CD4-positive, CD25-positive, alpha-beta regulatory T cell (primary cell): Measurements from ENCODE around the gene RABGAP1L. TPM values are rescaled to one million over a fixed set of nuclear protein-coding genes. Genes with fewer than 3 reads are reported as not detected.
"Not testable (repeated sequence)": the region's sequence is repeated elsewhere in the genome, so short reads cannot be mapped to it uniquely, and the experiment has no call there.

Source experiments
- ATAC-seq, 2 donors: fragments of 150-1000 bp; cut with Tn5 transposase; one replicate each; pipeline ENCODE4 v1.10.0; 2021; ENCODE audit warnings: low read depth in 2 of 2, moderate number of reproducible peaks in 2 of 2, moderate library complexity in 1 of 2
- DNase-seq, 3 donors: peaks; one replicate each; pipeline versions ENCODE4 v3.0.0 to v3.0.0-alpha.2; 2012 to 2022; ENCODE audit warnings: mixed read lengths in 1 of 3
- H3K27ac ChIP-seq: one replicate; pipeline ENCODE4 v1.7.0; 2013; ENCODE audit warnings: mild to moderate bottlenecking, low read length; ENCODE audit not compliant: insufficient read depth, poor library complexity, severe bottlenecking
- H3K27me3 ChIP-seq: one replicate; pipeline ENCODE4 v1.7.0; 2013; ENCODE audit warnings: low read length; ENCODE audit not compliant: control insufficient read depth, insufficient read depth
- H3K36me3 ChIP-seq: one replicate; pipeline ENCODE4 v1.7.0; 2013; ENCODE audit warnings: mild to moderate bottlenecking, low read length, moderate library complexity; ENCODE audit not compliant: control insufficient read depth, insufficient read depth
- H3K4me1 ChIP-seq: 2 replicates; pipeline ENCODE4 v1.7.0; 2013; ENCODE audit warnings: mild to moderate bottlenecking, low read length; ENCODE audit not compliant: insufficient read depth, control insufficient read depth, poor library complexity, severe bottlenecking
- H3K4me3 ChIP-seq: one replicate; pipeline ENCODE4 v1.7.0; 2013; ENCODE audit warnings: low read depth, mild to moderate bottlenecking, low read length, moderate library complexity
- H3K9me3 ChIP-seq, 2 experiments: 1 replicate in 1 of 2; 2 replicates in 1 of 2; pipeline ENCODE4 v1.7.0; 2013; ENCODE audit warnings: low read length in 2 of 2, mild to moderate bottlenecking in 1 of 2, moderate library complexity in 1 of 2; ENCODE audit not compliant: control insufficient read depth in 2 of 2
- H3K27ac Mint-ChIP-seq, 3 donors: one replicate each; pipeline ENCODE4 v1.8.0; 2020 to 2022; ENCODE audit warnings: mild to moderate bottlenecking in 3 of 3, mixed read lengths in 3 of 3, moderate library complexity in 2 of 3
- H3K27me3 Mint-ChIP-seq: one replicate; pipeline ENCODE4 v1.8.0; 2022; ENCODE audit warnings: mild to moderate bottlenecking, mixed read lengths
- H3K36me3 Mint-ChIP-seq: one replicate; pipeline ENCODE4 v1.8.0; 2020; ENCODE audit warnings: mixed read lengths
- H3K4me1 Mint-ChIP-seq, 4 donors: one replicate each; pipeline ENCODE4 v1.8.0; 2020 to 2022; ENCODE audit warnings: mixed read lengths in 4 of 4, mild to moderate bottlenecking in 1 of 4
- H3K4me3 Mint-ChIP-seq, 4 donors: one replicate each; pipeline ENCODE4 v1.8.0; 2020 to 2022; ENCODE audit warnings: mild to moderate bottlenecking in 4 of 4, mixed read lengths in 4 of 4, moderate library complexity in 3 of 4
- H3K9me3 Mint-ChIP-seq, 7 donors: one replicate each; pipeline ENCODE4 v1.8.0; 2020 to 2022; ENCODE audit warnings: mixed read lengths in 7 of 7, mild to moderate bottlenecking in 3 of 7, moderate library complexity in 2 of 7
- polyA plus RNA-seq, 4 donors: library from polyadenylated mRNA; unstranded; fragments of 300-500 nt; fragmentation: Illumina TruSeq; gene quantifications; one replicate each; pipeline ENCODE4 v1.2.3, GENCODE V29; 2021
- total RNA-seq: library from RNA; stranded (reverse); gene quantifications from one replicate; pipeline ENCODE4 v1.2.3, GENCODE V29; 2022

The RABGAP1L gene
- total and polyA plus RNA-seq, 5 donors from 2014 or later = 69.7 to 118 (median 84.9) TPM

DNA sequence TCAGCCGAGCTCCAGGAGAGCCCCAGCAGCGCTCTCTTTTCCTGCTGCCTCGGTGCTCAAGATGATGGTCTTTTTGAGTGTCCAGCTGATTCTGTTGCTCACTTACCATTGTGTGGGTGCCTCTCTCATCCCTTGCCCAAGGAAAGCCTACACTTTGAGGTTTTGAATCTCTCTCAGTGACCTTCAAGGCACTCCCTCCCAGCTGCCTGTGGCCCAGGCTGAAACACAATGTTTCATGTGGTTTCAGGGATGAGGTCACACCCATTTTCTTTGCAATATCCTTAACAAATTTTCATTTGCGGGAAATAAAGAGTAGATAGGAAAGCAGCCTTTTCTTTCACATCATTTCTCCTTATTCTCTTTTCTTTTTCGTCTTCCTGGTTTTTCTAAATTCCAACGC lies 876.5 kb downstream of the RABGAP1L start:
- H3K27me3 Mint-ChIP-seq = peaks cover 21% of the 10 kb centered on the region
- H3K9me3 ChIP-seq = no peaks in the 10 kb centered on the region
- peaks cover 12% of the 10 kb centered on the region for H3K27me3 ChIP-seq
- DNase-seq = no peak
- ATAC-seq = no peak
- H3K4me3 ChIP-seq = no peak overlapping the region
- H3K9me3 Mint-ChIP-seq = peaks cover 0 to 1% (median 0%) of the 10 kb centered on the region in 7 donors
- no peak overlapping the region for H3K4me3 Mint-ChIP-seq
- H3K4me1 Mint-ChIP-seq = no peaks in the 10 kb centered on the region
- H3K27ac ChIP-seq = no peak overlapping the region
- no peaks in the 10 kb centered on the region for H3K4me1 ChIP-seq
- H3K36me3 Mint-ChIP-seq = no peaks in the 10 kb centered on the region
- H3K27ac Mint-ChIP-seq = no peak overlapping the region
- no peaks in the 10 kb centered on the region for H3K36me3 ChIP-seq

DNA sequence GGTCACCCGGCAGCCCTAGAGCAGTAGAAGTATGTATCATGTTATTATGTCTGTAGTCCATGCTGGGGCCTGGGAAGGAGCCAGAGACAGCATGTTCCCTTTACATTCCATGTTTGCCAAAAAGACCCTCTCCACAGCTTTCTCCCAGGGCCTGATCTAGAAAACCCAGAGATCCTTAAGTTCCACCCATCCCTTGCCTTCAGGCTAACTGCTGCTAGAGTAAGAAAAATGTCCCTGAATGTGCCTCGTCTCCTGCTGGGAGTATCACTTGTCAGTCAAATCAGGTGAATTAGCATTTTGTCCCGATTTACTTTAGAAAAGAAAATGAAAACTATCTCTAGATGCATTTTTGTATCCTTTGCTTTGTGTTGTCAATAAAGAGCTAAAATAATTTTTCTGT lies 877.2 kb downstream of the RABGAP1L start:
- Histone ChIP-seq H3K27ac (no peak overlapping the region), H3K4me3 (no peak overlapping the region), H3K27me3 (peaks cover 12% of the 10 kb centered on the region), H3K4me1 (no peaks in the 10 kb centered on the region), H3K9me3 (no peaks in the 10 kb centered on the region), H3K36me3 (no peaks in the 10 kb centered on the region)
- Mint-ChIP-seq H3K4me3 (no peak overlapping the region), H3K27ac (no peak overlapping the region), H3K36me3 (no peaks in the 10 kb centered on the region), H3K9me3 (peaks cover 0 to 1% (median 0%) of the 10 kb centered on the region in 7 donors), H3K27me3 (peaks cover 21% of the 10 kb centered on the region), H3K4me1 (no peaks in the 10 kb centered on the region)
- ATAC-seq (no peak), DNase-seq (no peak)

DNA sequence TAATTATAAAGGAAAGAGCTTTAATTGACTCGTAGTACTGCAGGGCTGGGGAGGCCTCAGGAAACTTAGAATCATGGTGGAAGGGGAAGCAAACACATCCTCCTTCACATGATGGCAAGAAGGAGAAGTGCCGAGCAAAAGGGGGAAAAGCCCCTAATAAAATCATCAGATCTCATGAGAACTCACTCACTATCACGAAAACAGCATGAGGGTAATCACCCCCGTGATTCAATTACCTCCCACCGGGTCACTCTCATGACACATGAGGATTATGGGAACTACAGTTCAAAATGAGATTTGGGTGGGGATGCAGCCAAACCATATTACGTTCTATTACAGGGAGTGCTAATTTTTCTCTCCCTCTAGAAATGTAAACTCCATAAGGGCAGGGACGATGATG lies 878.1 kb downstream of the RABGAP1L start:
- Histone ChIP-seq H3K4me3 (no peak overlapping the region), H3K9me3 (no peaks in the 10 kb centered on the region), H3K36me3 (no peaks in the 10 kb centered on the region), H3K4me1 (no peaks in the 10 kb centered on the region), H3K27ac (no peak overlapping the region), H3K27me3 (peaks cover 12% of the 10 kb centered on the region)
- no peaks in the 10 kb centered on the region for H3K4me1 Mint-ChIP-seq
- DNase-seq (no peak), ATAC-seq (no peak)
- peaks cover 21% of the 10 kb centered on the region for H3K27me3 Mint-ChIP-seq
- no peak overlapping the region for H3K27ac Mint-ChIP-seq
- no peaks in the 10 kb centered on the region for H3K36me3 Mint-ChIP-seq
- H3K4me3 Mint-ChIP-seq = no peak overlapping the region
- H3K9me3 Mint-ChIP-seq = peaks cover 0 to 1% (median 0%) of the 10 kb centered on the region in 7 donors

DNA sequence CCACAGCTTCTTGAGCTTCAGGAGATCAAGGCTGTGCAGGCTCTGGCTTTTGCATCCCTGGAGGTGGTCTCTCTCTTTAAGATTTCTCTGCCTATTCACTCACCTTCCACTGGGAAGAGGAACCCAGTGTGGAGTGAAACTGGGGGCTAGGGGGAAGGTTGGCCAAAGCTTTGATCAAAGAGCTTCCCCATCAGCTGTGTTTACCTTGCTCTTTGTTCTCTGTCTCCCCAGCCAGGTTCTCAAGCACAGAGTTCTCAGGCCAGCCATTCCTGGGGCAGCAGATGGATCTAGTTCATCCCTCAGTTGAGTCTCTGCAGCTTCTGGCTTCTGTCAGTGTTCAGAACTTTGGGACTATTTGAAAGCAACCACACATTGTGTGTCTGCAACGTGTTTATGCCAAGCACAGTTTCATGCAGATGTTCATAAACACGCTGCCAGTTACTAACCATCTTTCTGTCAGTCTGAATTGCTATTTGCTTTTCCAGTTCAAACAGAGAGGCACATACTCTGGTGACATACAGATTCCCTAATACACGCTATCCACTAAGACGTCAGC lies 881.1 kb downstream of the RABGAP1L start:
- Histone ChIP-seq H3K4me1 (no peaks in the 10 kb centered on the region), H3K4me3 (no peak overlapping the region), H3K36me3 (no peaks in the 10 kb centered on the region), H3K9me3 (no peaks in the 10 kb centered on the region), H3K27me3 (peaks cover 14% of the 10 kb centered on the region), H3K27ac (no peak overlapping the region)
- ATAC-seq = no peak
- Mint-ChIP-seq H3K9me3 (peaks cover 0 to 1% (median 0%) of the 10 kb centered on the region in 7 donors), H3K36me3 (no peaks in the 10 kb centered on the region), H3K4me3 (no peak overlapping the region), H3K27ac (no peak overlapping the region), H3K4me1 (no peaks in the 10 kb centered on the region), H3K27me3 (peaks cover 36% of the 10 kb centered on the region)
- DNase-seq = no peak

DNA sequence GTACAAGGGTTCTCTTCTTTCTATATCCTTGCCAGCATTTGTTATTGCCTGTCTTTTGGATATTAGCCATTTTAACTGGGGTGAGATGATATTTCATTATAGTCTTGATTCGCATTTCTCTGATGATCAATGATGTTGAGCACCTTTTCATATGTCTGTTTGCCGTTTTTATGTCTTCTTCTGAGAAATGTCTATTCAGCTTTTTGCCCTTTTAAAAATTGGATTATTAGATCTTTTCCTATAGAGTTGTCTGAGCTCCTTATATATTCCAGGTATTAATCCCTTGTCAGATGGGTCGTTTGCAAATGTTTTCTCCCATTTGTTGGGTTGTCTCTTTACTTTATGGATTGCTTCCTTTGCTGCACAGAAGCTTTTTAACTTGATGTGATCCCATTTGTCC lies 883.3 kb downstream of the RABGAP1L start:
- Histone ChIP-seq H3K36me3 (no peaks in the 10 kb centered on the region), H3K4me3 (no peak overlapping the region), H3K27me3 (peaks cover 14% of the 10 kb centered on the region), H3K4me1 (no peaks in the 10 kb centered on the region), H3K9me3 (no peaks in the 10 kb centered on the region), H3K27ac (no peak overlapping the region)
- Mint-ChIP-seq H3K27me3 (peaks cover 34% of the 10 kb centered on the region), H3K4me1 (no peaks in the 10 kb centered on the region), H3K36me3 (no peaks in the 10 kb centered on the region), H3K9me3 (peaks cover 0 to 1% (median 0%) of the 10 kb centered on the region in 7 donors), H3K4me3 (no peak overlapping the region), H3K27ac (no peak overlapping the region)
- ATAC-seq (no peak), DNase-seq (no peak)

DNA sequence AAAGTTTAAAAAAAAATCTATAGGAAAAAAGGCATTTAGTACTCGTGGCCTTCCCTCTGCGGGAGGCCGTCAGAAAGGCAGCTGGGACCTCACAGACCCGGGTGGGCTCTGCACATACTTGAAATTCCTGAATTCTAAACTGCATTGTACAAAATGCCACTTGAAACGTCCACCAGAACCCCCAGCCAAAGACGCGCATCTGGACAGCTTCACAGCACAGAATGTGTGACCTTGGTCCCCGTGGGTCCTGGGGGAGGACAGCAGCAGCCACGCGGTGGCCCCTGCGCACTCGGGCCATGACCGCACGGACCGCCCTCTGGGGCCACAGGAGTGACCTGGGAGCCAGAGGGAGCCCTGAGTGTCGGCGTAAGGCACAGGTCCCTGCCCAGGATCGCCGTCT lies 884.5 kb downstream of the RABGAP1L start:
- H3K4me1 ChIP-seq = no peaks in the 10 kb centered on the region
- no peak overlapping the region for H3K4me3 Mint-ChIP-seq
- peaks cover 0 to 1% (median 0%) of the 10 kb centered on the region in 7 donors for H3K9me3 Mint-ChIP-seq
- ATAC-seq = no peak
- no peaks in the 10 kb centered on the region for H3K4me1 Mint-ChIP-seq
- no peak overlapping the region for H3K27ac Mint-ChIP-seq
- no peak overlapping the region for H3K27ac ChIP-seq
- no peak overlapping the region for H3K4me3 ChIP-seq
- no peaks in the 10 kb centered on the region for H3K9me3 ChIP-seq
- no peaks in the 10 kb centered on the region for H3K36me3 ChIP-seq
- H3K27me3 Mint-ChIP-seq = peaks cover 39% of the 10 kb centered on the region
- DNase-seq = no peak
- no peaks in the 10 kb centered on the region for H3K36me3 Mint-ChIP-seq
- H3K27me3 ChIP-seq = peaks cover 14% of the 10 kb centered on the region

DNA sequence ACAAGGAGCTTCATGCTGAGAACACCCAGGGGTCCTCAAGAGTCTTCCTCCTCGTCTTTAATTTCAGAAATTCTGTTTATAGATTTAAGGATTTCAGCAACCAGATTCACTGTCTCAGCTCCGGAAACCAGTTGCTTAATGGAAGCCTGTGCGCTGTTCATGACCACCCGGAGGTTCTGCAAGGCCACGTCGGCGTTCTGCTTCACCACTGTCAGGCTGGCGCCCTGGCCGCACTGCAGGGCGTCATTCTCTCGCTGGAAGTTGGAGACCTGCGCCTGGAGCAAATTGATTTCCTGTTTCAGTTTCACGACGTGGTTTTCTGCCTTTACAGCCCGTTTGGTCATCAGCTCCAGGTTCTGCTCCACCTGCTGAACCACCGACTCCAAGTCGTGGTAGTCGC lies 885.3 kb downstream of the RABGAP1L start:
- not testable (repeated sequence) for DNase-seq, H3K36me3 ChIP-seq, H3K27ac ChIP-seq, H3K4me1 Mint-ChIP-seq, H3K4me3 Mint-ChIP-seq, H3K36me3 Mint-ChIP-seq, H3K9me3 Mint-ChIP-seq, H3K9me3 ChIP-seq, H3K4me3 ChIP-seq, ATAC-seq, H3K27ac Mint-ChIP-seq, H3K4me1 ChIP-seq
- peaks cover 47% of the 10 kb centered on the region for H3K27me3 Mint-ChIP-seq
- H3K27me3 ChIP-seq = peaks cover 12% of the 10 kb centered on the region
